GM21717 (cell line): ENCODE measurements around the gene PGC.

Experiments
- ATAC-seq: cut with Tn5 transposase; IDR thresholded peaks from one replicate; pipeline ENCODE4 v1.9.1; 2021; ENCODE audit warnings: mild to moderate bottlenecking, moderate library complexity; ENCODE audit not compliant: unreplicated experiment

Gene PGC

DNA sequence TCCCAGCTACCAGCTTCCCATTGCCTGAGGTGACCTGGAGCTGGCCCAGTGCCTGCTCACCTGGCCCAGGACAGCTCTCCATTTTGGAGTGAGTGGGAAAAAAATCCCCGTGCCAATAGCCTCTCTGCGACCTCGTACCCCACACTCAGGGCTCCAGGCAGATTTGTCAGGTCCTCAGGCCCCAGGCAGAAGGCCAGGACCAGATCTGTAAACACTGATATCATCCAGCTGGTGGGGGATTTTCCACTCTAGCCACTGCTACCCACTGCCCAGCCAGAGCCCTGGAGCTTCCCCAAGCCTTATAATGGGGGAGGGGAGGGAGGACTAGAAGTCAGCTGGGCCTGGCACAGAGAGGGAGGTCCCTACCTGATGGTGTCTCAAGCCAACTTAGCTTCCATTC, 1.3 kb upstream of the PGC start:
- ATAC-seq = no peak

DNA sequence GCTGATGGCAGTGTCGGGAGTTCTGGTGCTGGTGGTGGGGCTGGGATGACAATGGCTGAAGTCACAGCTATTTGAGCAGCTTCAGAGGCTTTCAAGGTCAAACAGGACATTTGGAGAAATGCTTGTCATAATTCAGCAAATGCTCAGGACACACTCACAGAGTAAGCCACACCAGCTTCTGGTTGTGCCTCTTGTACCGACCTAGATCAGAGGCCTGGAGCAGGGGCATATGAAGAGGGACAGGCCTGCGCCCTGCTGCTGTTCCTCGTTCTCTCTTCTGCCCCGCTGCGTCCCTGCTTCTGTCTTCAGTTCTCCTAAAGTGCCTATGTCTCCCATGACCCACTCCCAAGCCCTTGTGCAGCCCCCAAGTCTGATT, 893 bp upstream of the PGC start:
- no peak for ATAC-seq

DNA sequence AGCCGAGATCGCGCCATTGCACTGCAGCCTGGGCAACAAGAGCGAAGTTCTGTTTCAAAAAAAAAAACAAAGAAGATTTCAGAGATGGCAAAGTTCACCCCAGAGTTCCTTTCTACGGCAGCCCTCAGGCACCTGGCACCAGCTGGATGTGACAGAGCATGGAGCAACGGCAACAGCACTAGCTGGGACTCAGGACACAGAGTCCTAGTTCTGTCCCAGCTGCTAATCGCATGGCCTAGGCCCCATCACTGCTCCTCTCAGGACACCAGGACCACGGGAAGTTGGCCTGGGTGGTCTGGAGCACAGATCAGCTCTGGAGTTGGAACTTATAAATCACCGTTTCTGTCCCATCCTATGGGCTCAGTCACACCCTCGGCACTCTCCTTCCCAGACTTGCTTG, 1.1 kb downstream of the PGC start:
- no peak for ATAC-seq

DNA sequence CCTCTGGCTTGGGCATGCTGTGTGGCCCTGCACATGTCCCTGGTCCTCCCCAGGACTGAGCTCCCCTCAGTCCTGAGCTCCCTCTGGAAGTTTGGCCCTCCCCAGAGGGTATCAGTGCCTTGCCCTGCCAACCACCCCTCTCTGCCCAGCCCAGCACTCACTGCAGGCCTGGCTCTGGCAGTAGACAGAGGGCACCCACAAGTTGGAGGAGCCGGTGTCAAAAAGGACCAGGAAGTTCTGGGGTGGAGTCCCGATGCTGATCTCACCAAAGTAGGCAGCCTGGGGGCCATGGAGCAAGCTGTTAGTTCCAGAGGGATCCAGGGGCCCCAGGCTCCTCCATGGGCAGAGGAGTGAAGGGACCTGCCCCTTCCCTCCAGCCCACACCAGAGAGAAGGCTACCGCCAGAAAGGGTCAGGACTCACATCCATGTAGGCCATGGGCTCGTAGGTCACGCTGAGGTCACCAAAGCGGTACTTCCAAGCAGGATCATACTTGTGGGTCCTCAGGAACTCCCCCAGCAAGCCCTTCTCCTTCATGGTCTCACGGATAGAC, 2.9 kb downstream of the PGC start:
- no peak for ATAC-seq

DNA sequence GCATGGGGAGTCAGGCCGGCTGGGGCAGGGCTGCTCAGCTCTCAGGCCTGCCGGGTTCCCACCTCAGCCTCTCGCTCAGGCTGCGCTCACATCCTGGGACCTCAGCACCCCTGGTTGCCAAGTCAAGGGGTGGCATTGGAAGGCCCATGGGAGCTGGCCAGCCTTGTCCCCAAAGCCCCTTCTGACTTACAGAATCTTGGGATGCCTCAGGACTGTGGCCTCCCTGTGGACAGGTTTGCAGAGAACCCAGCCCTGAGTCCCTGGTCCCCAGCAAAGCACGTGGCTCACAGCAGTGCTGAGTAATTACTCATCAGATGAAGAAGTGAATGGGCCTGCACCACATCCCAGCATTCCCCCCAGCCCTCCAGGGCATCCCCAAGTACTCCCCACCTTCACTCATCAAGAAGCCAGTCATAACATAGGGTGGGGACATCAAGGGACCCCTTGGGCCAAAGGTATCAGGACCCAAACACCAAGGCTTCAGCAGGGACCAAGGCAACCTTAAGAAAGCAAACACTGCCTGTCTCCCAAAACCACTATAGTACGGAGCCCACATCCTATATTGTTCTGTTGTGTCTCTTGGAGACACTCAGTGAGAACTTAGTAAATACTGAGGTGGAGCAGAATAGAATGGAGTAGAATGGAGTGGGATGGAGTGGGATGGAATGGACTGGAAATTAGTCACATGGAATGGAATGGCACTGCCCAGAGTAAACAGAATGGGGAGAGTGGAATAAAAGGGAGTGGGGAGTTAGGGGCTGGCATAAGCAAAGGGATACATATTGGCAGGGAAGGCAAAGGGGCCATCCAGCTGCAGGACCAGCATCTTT, 3.6 kb downstream of the PGC start:
- ATAC-seq = no peak

DNA sequence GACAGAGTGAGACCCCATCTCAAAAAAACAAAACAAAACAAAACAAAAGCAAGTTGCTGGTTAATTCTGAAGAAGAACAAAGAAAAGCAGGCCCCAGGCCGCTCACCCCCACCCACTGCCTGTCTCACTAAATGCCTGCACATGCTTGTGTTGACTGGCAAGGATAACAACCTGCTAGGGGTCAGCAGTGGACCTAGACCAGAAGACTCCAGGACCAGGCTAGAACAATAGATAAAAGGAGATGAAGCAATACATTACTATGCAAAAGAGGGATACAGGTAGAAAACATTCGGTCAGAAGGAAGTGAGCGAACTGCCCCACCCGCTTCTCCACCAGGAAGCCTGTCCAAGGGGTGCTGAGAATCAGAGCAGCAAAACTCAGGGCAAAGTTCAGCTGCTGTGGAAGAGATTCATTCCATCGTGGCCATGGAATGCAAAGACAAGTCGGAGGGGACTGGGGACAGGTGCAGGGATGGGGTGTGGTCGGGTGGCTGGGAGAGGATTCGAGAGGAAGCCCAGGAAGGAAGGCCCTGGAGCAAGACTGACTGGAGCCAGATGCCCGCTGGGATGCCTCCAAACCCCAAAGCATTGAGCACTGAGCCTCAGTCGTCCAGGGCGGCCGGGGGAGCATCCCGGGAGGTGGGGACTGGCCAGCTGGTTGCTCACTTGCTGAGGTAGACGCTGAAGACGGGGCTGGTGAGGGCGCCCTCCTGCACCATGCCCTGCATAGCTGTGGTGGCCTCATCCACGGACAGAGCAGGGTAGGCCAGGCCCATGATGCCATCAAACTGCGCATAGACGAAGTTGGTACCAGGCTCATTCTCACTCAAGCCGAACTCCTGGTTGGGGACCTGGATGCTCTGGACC, 5.3 kb downstream of the PGC start:
- ATAC-seq = no peak

DNA sequence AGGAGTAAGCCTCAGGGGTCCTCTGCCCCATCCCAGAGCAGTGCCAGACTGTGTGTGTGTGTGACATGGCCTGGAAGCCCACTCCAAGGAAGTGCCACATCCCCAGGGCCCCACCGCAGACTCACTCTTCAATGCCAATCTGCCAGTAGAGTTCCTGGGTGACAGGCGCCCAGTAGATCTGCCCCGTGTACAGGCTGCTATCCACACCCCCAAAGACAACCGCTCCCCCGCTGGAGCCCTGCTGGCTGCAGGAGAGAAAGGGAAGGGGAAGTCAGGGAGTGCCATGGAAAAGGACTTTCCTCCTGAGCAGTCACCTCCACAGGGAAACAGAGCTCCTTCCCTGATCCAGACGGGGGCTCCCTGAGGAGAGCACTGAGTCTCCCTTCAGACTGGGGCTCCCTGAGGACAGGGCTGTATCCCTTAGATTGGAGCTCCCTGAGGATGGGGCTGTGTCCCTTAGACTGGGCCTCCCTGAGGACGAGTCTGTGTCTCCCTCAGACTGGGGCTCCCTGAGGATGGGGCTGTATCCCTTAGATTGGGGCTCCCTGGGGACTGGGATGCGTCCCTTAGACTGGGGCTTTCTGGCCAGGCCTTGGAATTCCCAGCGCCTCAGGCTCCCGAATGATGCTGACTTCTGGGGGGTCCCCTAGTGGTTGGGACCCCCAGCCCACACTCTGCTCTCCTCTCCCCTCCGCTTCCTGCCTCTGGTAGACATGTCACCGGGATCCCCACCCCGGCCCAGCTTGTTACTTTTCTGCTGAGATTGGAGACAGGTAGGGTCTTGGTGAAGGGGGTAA, 6.6 kb downstream of the PGC start:
- ATAC-seq = no peak

DNA sequence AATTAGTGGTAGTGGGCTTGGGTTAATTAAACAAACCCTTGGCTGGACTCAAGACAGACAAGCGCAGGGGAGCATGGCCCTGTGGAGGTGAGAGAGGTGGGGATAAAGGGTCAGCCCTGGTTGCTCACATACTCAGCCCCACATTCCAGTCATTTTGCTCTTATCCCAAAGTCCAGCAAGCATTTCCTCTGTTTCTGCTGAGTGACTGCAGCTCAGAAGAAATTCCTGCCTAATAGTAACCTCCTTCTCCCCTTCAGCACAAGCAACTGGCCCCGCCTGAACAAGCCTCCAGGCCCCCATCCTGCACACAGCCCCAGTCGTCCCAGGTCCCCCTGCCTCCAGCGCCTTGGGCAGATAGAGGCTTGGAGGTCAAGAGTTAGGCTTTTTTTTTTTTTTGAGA, 8.2 kb downstream of the PGC start:
- ATAC-seq = no peak

DNA sequence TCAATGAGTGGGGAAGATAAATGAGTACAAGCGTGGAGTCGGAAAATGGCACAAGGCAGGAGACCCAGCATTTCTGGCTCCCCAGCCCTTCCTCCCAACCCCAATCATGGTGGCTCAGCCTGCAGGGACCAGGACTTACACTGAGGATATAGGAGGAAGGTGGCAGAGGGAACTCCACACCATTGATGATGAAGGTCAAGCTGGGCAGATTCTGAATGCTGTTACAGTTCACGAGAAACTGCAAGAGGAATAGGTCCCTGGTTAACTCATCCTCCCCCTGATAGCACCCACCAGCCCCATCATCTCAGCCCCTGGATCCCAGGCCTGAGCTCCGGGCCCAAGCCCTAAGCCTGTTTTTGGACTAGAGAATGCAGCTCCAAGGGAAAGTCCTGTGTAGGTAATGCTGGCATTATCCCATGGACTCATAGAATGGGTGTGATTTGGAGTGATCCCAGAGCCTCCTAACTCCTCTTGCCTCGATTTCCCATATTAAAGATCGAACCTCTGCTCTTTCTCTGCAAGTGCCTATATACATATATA, 9.5 kb downstream of the PGC start:
- ATAC-seq = no peak

DNA sequence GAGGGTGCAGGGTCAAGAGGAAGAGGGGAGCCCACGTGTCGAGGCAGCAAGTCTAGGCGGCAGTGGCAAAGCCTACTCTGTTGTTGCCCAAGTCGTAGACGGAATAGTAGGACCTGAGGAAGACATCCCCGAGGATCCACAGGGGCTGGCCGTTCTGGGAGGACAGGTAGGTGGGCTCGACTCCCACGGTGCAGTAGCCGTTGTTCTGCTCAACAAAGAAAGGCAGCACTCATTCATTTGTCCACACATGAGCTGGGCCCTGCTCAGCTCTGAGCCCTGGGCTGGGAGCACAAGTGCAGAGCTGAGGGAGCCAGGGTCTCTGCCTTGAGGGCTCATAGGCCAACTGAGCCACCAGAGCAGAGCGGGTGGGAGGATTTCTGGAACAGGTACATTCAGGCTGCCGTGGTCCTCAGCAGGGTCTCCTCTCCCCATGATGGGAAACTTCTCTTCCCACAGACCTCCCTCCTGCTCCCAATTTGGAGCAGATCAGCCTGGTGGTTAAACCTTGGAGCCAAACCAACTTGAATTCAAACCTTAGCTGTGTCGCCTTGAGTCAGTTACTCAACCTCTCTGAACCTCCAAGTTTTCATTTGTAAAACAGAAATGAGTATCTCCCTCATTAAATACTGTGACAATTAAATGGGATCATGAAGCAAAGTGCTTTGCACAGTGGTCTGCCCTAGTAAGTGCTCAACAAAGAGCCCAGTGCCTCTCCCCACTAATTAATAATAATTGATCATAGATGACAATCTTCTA, 10.2 kb downstream of the PGC start:
- ATAC-seq = no peak

DNA sequence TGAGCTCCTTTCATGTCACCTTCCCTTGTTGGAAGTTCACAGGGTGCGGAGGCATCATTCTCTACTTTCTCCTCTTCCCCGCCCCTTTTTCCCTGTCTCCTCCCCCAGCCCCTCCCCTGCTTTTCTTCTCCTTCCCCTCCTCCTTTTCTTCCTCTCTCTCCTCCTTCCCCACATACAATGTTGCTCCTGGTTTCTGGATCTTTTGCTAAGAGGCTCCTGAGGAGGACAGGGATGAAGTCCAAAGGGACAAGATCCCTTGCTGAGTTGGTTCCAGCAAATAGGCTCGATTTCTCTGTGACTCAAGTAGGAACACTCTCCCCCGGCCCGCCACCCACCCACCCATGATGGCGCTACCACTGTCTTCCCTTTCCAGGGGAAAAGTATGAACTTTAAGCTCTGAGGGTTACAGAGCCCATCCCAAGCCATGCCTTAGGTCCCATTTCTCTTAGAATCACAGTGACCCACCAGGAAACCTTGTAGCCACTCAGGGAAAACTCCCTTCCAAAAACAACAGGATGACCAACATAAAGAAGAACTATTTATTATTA, 10.9 kb downstream of the PGC start:
- ATAC-seq = no peak

DNA sequence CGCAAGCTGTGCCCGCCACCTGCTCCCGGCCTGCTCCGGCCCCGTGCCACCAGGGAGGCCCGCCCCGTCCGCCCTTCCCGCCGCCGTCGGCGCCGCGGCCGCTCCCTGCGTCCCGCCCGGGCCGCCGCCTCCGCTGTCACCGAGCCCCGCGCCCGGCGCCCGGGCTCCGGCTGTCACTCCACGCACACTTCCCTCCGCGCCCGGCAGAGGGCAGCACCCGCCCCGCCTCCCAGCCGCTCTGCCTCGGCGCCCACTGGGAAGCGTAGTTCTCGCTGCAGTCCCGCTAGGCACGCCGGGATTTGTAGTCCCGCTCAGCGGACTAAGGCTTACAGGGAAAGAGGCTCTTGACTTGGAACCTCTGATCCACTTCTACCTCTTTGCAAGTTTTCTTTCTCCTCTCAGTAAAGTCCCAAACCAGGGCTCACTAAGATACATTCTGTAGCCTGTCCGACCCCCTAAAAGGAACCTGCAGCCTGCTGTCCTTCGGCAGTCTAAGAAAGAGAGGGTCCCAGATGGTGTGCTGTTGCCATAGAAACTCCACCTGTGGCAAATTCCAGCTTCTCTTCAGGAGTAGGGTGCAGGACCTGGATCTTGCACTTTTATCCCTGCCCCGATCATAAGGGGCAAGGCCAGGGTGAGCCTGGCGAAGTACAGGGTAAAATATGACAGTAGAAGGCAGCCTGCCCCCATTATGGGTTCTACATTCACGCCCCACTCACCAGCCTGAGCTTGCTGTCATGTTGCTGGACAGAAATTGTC, 11.6 kb downstream of the PGC start, which contains the start of gene TFEB:
Gene TFEB, minus strand, starts transcription at position 182 of the 759 bp plus-strand sequence. CDS start 44,395 bp downstream, outside the sequence.
- ATAC-seq = peak; percentile 45

DNA sequence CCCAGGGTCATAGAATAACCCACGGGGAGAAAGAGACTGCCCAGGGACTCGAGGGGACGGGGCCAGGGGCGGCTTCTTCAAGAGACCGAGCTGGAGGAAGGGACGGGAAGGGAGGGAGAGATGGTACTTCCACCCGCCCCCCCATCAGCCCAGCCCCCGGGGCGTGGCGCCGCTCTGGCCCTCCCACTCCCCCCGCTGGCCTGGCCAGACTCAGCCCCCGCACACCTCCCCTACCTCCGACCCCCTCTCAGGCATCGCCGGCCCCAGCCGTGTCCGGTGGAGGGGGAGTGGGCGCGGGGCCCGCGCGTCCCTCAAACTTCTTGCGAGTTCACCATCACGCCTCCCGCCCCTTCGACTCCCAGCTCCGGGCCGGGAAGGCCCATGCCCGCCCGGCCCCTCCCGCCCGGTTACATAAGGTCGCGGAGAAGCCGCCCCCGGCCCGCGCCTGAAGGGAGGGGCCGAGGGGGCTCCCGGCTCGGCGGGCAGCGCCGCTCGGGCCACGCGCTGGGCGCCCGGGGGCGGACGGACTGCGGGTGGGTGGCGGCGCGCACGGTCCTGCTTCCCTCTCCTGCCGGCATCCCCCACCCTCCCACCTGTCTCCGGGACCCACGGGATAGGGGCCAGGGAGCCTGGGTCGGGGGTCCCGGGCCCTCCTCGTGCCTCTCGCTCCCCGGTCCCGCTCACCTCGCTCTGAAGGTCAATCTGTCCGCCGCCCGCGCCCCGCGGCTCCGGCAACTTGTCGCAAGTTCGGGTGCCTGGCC, 12.4 kb downstream of the PGC start:
- ATAC-seq = peak; percentile 24

DNA sequence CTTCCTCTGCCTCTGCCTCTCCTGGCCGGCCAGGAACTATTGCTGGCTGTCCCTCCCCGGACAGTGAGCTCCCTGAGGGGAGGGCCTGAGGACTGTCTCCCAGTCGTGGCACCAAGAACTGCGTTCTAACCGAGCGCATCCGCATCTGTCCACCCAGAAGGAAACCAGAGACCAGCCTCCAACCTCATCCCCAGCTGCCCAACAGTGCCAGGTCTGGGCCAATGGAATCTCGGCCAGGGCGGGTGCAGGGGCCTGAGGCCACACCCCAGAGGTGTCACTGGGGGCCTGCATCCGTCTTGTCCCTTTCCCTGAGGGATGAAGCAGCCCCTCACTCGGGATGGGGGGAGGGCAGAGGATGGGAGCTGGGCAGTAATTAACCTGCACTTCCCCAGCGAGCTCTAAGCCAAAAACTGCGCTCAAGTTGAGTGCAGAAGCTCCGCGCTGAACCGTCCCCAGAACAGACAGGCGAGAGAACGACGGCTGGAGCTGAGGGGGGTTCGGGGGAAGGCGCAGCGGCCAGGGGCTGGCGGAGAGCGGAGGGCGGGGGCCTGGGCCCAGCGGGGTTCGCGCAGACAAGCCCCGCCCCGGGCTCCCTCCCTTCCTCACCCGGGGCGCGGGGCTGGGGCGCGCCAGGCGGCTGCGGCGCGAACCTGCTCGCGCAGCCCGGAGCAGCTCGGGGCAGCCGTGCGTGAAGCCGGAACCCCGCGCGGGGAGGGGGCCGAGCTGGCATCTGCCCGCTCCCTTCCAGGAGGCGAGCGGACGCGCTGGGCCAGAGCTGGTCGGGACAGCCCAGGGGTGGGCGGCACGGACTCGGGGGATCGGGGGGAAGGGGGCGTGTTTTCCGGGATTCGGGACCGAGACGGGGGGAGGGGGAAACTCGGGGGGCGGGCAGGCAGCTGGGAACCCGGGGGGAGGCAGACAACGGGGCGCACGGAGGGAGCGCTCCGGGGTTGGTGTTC, 13.2 kb downstream of the PGC start:
- ATAC-seq = peak; percentile 36

DNA sequence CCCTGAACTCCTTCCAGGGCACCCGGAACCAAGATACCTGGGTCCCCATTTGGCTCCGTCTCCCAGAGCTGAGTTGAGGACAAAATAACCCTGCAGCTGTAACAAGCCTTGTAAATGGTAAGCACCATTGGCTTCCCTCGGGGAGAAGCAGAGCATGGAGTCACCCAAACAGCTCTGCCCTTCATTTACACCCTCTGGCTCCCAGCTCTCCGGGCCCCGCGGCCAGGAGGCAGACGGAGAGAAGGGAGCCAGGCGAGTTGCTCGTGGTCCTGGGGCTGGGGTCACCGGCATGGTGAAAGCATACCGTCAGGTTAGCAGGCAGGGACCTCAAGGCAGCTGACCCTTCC, 13.9 kb downstream of the PGC start:
- ATAC-seq = peak; percentile 0

DNA sequence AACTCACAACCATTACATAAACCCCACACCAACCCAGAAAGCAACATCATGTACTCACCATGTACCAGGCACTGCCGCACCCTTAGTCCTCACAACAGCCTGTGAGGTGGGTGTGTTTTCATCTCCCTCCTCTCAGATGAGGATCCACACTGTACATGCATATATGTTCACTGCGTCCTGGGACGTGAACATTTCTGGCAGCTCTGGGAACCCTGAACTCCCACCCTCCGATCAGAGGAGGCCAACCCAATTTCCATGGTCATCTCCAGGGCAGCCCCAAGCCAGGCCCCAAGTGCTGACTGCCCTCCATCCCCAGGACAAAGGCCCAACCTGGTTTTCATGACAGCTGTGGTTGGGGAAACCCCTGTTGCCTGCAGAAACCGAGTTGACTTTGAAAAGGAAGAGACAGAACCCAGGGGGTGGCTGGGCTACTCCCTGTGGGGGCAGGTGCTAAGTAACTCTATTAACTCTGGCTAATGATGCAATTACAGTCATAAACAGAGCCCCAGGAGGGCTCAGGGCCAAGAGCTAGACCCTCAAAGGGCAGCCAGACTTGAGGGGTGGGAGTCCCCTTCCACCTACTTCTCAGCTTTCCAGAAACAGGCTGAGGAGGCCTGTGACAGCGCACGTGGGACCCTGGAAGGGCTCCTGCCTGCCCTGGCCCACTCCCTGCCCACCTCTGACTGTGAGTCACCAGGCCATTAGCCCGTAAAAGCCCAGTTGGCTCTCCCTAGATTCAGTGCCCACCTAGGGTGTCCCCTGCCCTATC, 14.4 kb downstream of the PGC start:
- peak; percentile 32 for ATAC-seq
